Transverse colon (tissue), 3 donors: ENCODE results near the gene GNAQ.

Experiments
- EP300 ChIP-seq: sonication (generic); formaldehyde crosslinking; IDR thresholded peaks from one replicate; pipeline ENCODE4 v1.6.1; 2017; ENCODE audit warnings: antibody characterized with exemption, low read depth
- TF ChIP-seq, protein P1 (sequence below), 5 experiments: fragments of 200-600 bp in 3 of 5; fragments of 450-650 bp in 2 of 5; sonication (generic) in 3 of 5; IDR thresholded peaks; 1 replicate in 2 of 5; 2 replicates in 3 of 5; pipeline ENCODE4 v1.5.1; 2016 to 2017; ENCODE audit warnings: antibody characterized with exemption in 5 of 5, inconsistent platforms in 3 of 5, mild to moderate bottlenecking in 2 of 5, moderate library complexity in 1 of 5

GRCh38 chr9:77952635-77953328 lies 78.8 kb downstream of the GNAQ start:
- TF ChIP-seq, protein P1, sequence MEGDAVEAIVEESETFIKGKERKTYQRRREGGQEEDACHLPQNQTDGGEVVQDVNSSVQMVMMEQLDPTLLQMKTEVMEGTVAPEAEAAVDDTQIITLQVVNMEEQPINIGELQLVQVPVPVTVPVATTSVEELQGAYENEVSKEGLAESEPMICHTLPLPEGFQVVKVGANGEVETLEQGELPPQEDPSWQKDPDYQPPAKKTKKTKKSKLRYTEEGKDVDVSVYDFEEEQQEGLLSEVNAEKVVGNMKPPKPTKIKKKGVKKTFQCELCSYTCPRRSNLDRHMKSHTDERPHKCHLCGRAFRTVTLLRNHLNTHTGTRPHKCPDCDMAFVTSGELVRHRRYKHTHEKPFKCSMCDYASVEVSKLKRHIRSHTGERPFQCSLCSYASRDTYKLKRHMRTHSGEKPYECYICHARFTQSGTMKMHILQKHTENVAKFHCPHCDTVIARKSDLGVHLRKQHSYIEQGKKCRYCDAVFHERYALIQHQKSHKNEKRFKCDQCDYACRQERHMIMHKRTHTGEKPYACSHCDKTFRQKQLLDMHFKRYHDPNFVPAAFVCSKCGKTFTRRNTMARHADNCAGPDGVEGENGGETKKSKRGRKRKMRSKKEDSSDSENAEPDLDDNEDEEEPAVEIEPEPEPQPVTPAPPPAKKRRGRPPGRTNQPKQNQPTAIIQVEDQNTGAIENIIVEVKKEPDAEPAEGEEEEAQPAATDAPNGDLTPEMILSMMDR (IDR thresholded peaks at IDR 0.05): no peak
- no peak for TF ChIP-seq EP300
